Measurements from ENCODE around the gene SMARCAL1.

DNA sequence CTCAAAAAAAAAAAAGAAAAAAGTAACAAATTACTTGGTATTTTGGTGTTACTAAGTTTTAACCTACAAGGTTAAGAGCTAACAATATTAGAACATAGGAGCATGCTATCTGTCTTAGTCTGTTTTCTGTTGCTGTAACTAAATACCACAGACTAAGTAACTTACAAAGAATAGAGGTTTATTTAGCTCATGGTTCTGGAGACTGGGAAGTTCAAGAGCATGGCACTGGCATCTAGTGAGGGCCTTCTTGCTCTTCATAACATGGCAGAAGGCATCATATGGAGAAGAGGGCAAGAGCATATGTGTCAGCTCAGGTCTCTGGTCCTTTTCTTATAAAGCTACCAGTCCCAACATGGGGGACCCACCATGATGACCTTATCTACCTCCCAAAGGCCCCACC, 36.5 kb downstream of the SMARCAL1 start:
- TF ChIP-seq, protein P1, sequence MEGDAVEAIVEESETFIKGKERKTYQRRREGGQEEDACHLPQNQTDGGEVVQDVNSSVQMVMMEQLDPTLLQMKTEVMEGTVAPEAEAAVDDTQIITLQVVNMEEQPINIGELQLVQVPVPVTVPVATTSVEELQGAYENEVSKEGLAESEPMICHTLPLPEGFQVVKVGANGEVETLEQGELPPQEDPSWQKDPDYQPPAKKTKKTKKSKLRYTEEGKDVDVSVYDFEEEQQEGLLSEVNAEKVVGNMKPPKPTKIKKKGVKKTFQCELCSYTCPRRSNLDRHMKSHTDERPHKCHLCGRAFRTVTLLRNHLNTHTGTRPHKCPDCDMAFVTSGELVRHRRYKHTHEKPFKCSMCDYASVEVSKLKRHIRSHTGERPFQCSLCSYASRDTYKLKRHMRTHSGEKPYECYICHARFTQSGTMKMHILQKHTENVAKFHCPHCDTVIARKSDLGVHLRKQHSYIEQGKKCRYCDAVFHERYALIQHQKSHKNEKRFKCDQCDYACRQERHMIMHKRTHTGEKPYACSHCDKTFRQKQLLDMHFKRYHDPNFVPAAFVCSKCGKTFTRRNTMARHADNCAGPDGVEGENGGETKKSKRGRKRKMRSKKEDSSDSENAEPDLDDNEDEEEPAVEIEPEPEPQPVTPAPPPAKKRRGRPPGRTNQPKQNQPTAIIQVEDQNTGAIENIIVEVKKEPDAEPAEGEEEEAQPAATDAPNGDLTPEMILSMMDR (IDR thresholded peaks at IDR 0.05): no peak
- no peak for TF ChIP-seq EZH2 (IDR thresholded peaks at IDR 0.05; ENCODE audit: borderline replicate concordance, insufficient read depth, low read depth, low read length, poor library complexity, severe bottlenecking)

All from B cell (primary cell).